Stomach smooth muscle (tissue), 2 donors: ENCODE data around the gene CLEC2A.

Experiments used
- H3K27ac ChIP-seq: one replicate; pipeline ENCODE4 v1.7.0; 2013; ENCODE audit warnings: mild to moderate bottlenecking, low read length, inconsistent platforms
- H3K27me3 ChIP-seq, 2 donors: one replicate each; pipeline ENCODE4 v1.7.0; 2013; ENCODE audit warnings: low read length in 2 of 2; ENCODE audit not compliant: insufficient read depth in 2 of 2, control insufficient read depth in 1 of 2
- H3K36me3 ChIP-seq, 2 donors: one replicate each; pipeline ENCODE4 v1.7.0; 2013; ENCODE audit warnings: low read length in 2 of 2; ENCODE audit not compliant: control insufficient read depth in 2 of 2, insufficient read depth in 2 of 2
- H3K4me1 ChIP-seq: one replicate; pipeline ENCODE4 v1.7.0; 2013; ENCODE audit warnings: low read length; ENCODE audit not compliant: control insufficient read depth, insufficient read depth
- H3K4me3 ChIP-seq, 2 donors: one replicate each; pipeline ENCODE4 v1.7.0; 2013; ENCODE audit warnings: low read length in 2 of 2
- H3K9ac ChIP-seq, 2 donors: one replicate each; pipeline ENCODE4 v1.7.0; 2013; ENCODE audit warnings: low read length in 2 of 2, mild to moderate bottlenecking in 1 of 2
- H3K9me3 ChIP-seq, 2 donors: one replicate each; pipeline ENCODE4 v1.7.0; 2013; ENCODE audit warnings: low read length in 2 of 2; ENCODE audit not compliant: control insufficient read depth in 2 of 2
- donor health status: healthy.
- donor health status: Pancreatic carcinoma.

CLEC2A gene

GRCh38 chr12:9936591-9936990 is 4.4 kb upstream of the CLEC2A start:
- no peak overlapping the region for H3K27ac ChIP-seq
- no peak overlapping the region for H3K4me3 ChIP-seq
- H3K36me3 ChIP-seq: no peaks in the 10 kb centered on the region
- H3K9me3 ChIP-seq: no peaks in the 10 kb centered on the region
- H3K27me3 ChIP-seq: no peaks in the 10 kb centered on the region
- H3K9ac ChIP-seq: no peak overlapping the region
- H3K4me1 ChIP-seq: no peaks in the 10 kb centered on the region

GRCh38 chr12:9935026-9935425 is 2.9 kb upstream of the CLEC2A start:
- Histone ChIP-seq H3K9me3 (no peaks in the 10 kb centered on the region), H3K27ac (no peak overlapping the region), H3K27me3 (no peaks in the 10 kb centered on the region), H3K9ac (no peak overlapping the region), H3K36me3 (no peaks in the 10 kb centered on the region), H3K4me1 (no peaks in the 10 kb centered on the region), H3K4me3 (no peak overlapping the region)

- H3K4me1 ChIP-seq: no peaks in the 10 kb centered on the region
- H3K9me3 ChIP-seq: no peaks in the 10 kb centered on the region
- no peaks in the 10 kb centered on the region for H3K36me3 ChIP-seq
- no peak overlapping the region for H3K4me3 ChIP-seq
- no peak overlapping the region for H3K27ac ChIP-seq
- no peaks in the 10 kb centered on the region for H3K27me3 ChIP-seq
- no peak overlapping the region for H3K9ac ChIP-seq
These were observed 1.8 kb upstream of the CLEC2A start for GRCh38 chr12:9933958-9934357.

- H3K9ac ChIP-seq: no peak overlapping the region
These were observed 925 bp downstream of the CLEC2A start for GRCh38 chr12:9931245-9931644.

GRCh38 chr12:9928607-9929006 is 3.6 kb downstream of the CLEC2A start:
- Histone ChIP-seq H3K27ac (no peak overlapping the region), H3K9me3 (no peaks in the 10 kb centered on the region)

More at GRCh38 chr12:9931245-9931644, 925 bp downstream of the CLEC2A start:
- H3K4me3 ChIP-seq: no peak overlapping the region
- H3K27me3 ChIP-seq: no peaks in the 10 kb centered on the region
- no peak overlapping the region for H3K27ac ChIP-seq
- H3K4me1 ChIP-seq: no peaks in the 10 kb centered on the region
- H3K36me3 ChIP-seq: no peaks in the 10 kb centered on the region
- H3K9me3 ChIP-seq: no peaks in the 10 kb centered on the region

GRCh38 chr12:9926876-9927275 is 5.3 kb downstream of the CLEC2A start:
- no peak overlapping the region for H3K4me3 ChIP-seq

More at GRCh38 chr12:9928607-9929006, 3.6 kb downstream of the CLEC2A start:
- Histone ChIP-seq H3K9ac (no peak overlapping the region), H3K36me3 (no peaks in the 10 kb centered on the region), H3K4me3 (no peak overlapping the region), H3K4me1 (no peaks in the 10 kb centered on the region), H3K27me3 (no peaks in the 10 kb centered on the region)

GRCh38 chr12:9925705-9926393 is 6.3 kb downstream of the CLEC2A start:
- no peak overlapping the region for H3K27ac ChIP-seq
- no peaks in the 10 kb centered on the region for H3K27me3 ChIP-seq
- H3K9me3 ChIP-seq: no peaks in the 10 kb centered on the region
- no peaks in the 10 kb centered on the region for H3K36me3 ChIP-seq
- H3K4me1 ChIP-seq: no peaks in the 10 kb centered on the region
- H3K9ac ChIP-seq: no peak overlapping the region
- peak overlapping the region in 1 of 2 donors; percentile 44 for H3K4me3 ChIP-seq

More at GRCh38 chr12:9926876-9927275, 5.3 kb downstream of the CLEC2A start:
- Histone ChIP-seq H3K9me3 (no peaks in the 10 kb centered on the region), H3K4me1 (no peaks in the 10 kb centered on the region), H3K9ac (no peak overlapping the region), H3K27ac (no peak overlapping the region), H3K36me3 (no peaks in the 10 kb centered on the region), H3K27me3 (no peaks in the 10 kb centered on the region)

GRCh38 chr12:9922429-9922828 is 9.7 kb downstream of the CLEC2A start:
- H3K27me3 ChIP-seq: no peaks in the 10 kb centered on the region
- no peaks in the 10 kb centered on the region for H3K36me3 ChIP-seq
- no peaks in the 10 kb centered on the region for H3K4me1 ChIP-seq
- no peak overlapping the region for H3K9ac ChIP-seq
- no peak overlapping the region for H3K27ac ChIP-seq
- H3K9me3 ChIP-seq: no peaks in the 10 kb centered on the region
- H3K4me3 ChIP-seq: no peak overlapping the region

GRCh38 chr12:9920451-9920850 is 11.7 kb downstream of the CLEC2A start:
- Histone ChIP-seq H3K27ac (no peak overlapping the region), H3K9ac (no peak overlapping the region), H3K36me3 (no peaks in the 10 kb centered on the region), H3K4me3 (no peak overlapping the region), H3K9me3 (no peaks in the 10 kb centered on the region), H3K27me3 (no peaks in the 10 kb centered on the region), H3K4me1 (no peaks in the 10 kb centered on the region)

- Histone ChIP-seq H3K4me3 (no peak overlapping the region), H3K36me3 (no peaks in the 10 kb centered on the region), H3K9ac (no peak overlapping the region), H3K4me1 (no peaks in the 10 kb centered on the region), H3K27ac (no peak overlapping the region), H3K27me3 (no peaks in the 10 kb centered on the region), H3K9me3 (no peaks in the 10 kb centered on the region)
These were observed 12.7 kb downstream of the CLEC2A start for GRCh38 chr12:9919443-9919842.

- Histone ChIP-seq H3K27me3 (no peaks in the 10 kb centered on the region), H3K27ac (no peak overlapping the region), H3K36me3 (no peaks in the 10 kb centered on the region), H3K9me3 (peaks cover 10 to 11% of the 10 kb centered on the region in 2 donors), H3K4me3 (no peak overlapping the region), H3K9ac (no peak overlapping the region), H3K4me1 (no peaks in the 10 kb centered on the region)
These were observed 20.5 kb downstream of the CLEC2A start for GRCh38 chr12:9911708-9912107.
